Measurements from ENCODE around the gene GPD2. TPM values are rescaled to one million over a fixed set of nuclear protein-coding genes. Genes with fewer than 3 reads are reported as not detected.

GPD2 gene
- total and polyA plus RNA-seq, 2 of the 13 experiments (the other 11 are each of a cell fraction or from before 2014, with no cell fraction given), result not detected

GRCh38 chr2:156399950-156400705 is 36.1 kb upstream of the GPD2 start (continued):
- TF ChIP-seq LCORL (IDR thresholded peaks at IDR 0.05), result no peak
- no peak for TF ChIP-seq LCORL (CRISPR knock-in tag; IDR thresholded peaks at IDR 0.05)
- no peak for TF ChIP-seq SAFB2 (CRISPR knock-in tag; IDR thresholded peaks at IDR 0.05; ENCODE audit: borderline replicate concordance, low read depth)
- no peak for TF ChIP-seq ZMAT3 (CRISPR knock-in tag; conservative IDR thresholded peaks at IDR 0.05)
- TF ChIP-seq ELF4 (CRISPR knock-in tag; IDR thresholded peaks at IDR 0.05; ENCODE audit: borderline replicate concordance), result no peak
- no peak for TF ChIP-seq SRSF4 (IDR thresholded peaks at IDR 0.05; ENCODE audit: low read depth, low read length, poor library complexity, severe bottlenecking)
- no peak for TF ChIP-seq HES4 (CRISPR knock-in tag; IDR thresholded peaks at IDR 0.05; ENCODE audit: borderline replicate concordance)
- no peak for TF ChIP-seq HOXA9 (CRISPR knock-in tag; IDR thresholded peaks at IDR 0.05; ENCODE audit: borderline replicate concordance)
- TF ChIP-seq ZNF530 (CRISPR knock-in tag; IDR thresholded peaks at IDR 0.05; ENCODE audit: low read depth), result no peak
- peak; percentile 40 for TF ChIP-seq XRCC5 (optimal IDR thresholded peaks at IDR 0.05; ENCODE audit: low read length)
- no peak for TF ChIP-seq FOXA3 (CRISPR knock-in tag; IDR thresholded peaks at IDR 0.05)
- TF ChIP-seq PBX2 (CRISPR knock-in tag; IDR thresholded peaks at IDR 0.05), result no peak
- no peak for TF ChIP-seq SP4 (CRISPR knock-in tag; IDR thresholded peaks at IDR 0.05)
- TF ChIP-seq KAT2B (IDR thresholded peaks at IDR 0.05; ENCODE audit: borderline replicate concordance, low read depth, low read length), result no peak
- TF ChIP-seq ZNF30 (CRISPR knock-in tag; IDR thresholded peaks at IDR 0.05), result no peak
- peak; percentile 70; the same call in 1 of the 2 replicates for TF ChIP-seq MEIS1 (CRISPR knock-in tag; IDR thresholded peaks at IDR 0.05; ENCODE audit: borderline replicate concordance)
- TF ChIP-seq TBL1XR1 (IDR thresholded peaks at IDR 0.05; ENCODE audit: borderline replicate concordance, low read length, partially characterized antibody), result no peak
- TF ChIP-seq ZNF230 (CRISPR knock-in tag; IDR thresholded peaks at IDR 0.05), result peak; percentile 80; the same call in 1 of the 2 replicates
- peak; percentile 70; the same call in 1 of the 2 replicates for TF ChIP-seq POGK (CRISPR knock-in tag; conservative IDR thresholded peaks at IDR 0.05)
- TF ChIP-seq HOMEZ (CRISPR knock-in tag; IDR thresholded peaks at IDR 0.05; ENCODE audit: low read depth), result no peak
- peak; percentile 35 for TF ChIP-seq ZNF574 (CRISPR knock-in tag; IDR thresholded peaks at IDR 0.05)
- peak; percentile 67 for TF ChIP-seq PHF8 (CRISPR knock-in tag; IDR thresholded peaks at IDR 0.05)
- 0 out of 2 replicates have a peak, but pooled peaks have one; percentile 49 for TF ChIP-seq ZNF703 (CRISPR knock-in tag; IDR thresholded peaks at IDR 0.05; ENCODE audit: borderline replicate concordance)
